ENCODE data around the gene SH3YL1.

- TF ChIP-seq CTCF (IDR thresholded peaks at IDR 0.05; ENCODE audit: insufficient read depth, low read depth, low read length): no peak
- no peak for TF ChIP-seq EZH2 (IDR thresholded peaks at IDR 0.05; ENCODE audit: insufficient read depth, low read length)
These were observed 14.6 kb upstream of the SH3YL1 start for GRCh38 chr2:278312-278926.
